HFFc6 (cell line): ENCODE results near the gene PRKAR1B. TPM values are rescaled to one million over a fixed set of nuclear protein-coding genes. Genes with fewer than 3 reads are reported as not detected.

ENCODE experiments used
- DNase-seq: peaks from one replicate; pipeline ENCODE4 v3.0.0-alpha.2; 2018
- H3K27ac Mint-ChIP-seq: 2 replicates; pipeline ENCODE4 v1.8.0; 2020; ENCODE audit warnings: mild to moderate bottlenecking, mixed read lengths
- H3K27me3 Mint-ChIP-seq: 2 replicates; pipeline ENCODE4 v1.8.0; 2021; ENCODE audit warnings: mild to moderate bottlenecking, moderate library complexity, mixed read lengths; ENCODE audit not compliant: insufficient read depth
- H3K36me3 Mint-ChIP-seq: 2 replicates; pipeline ENCODE4 v1.8.0; 2021; ENCODE audit warnings: low read depth, mixed read lengths
- H3K4me1 Mint-ChIP-seq: 2 replicates; pipeline ENCODE4 v1.8.0; 2020; ENCODE audit warnings: low read depth, mixed read lengths
- H3K4me3 Mint-ChIP-seq: 2 replicates; pipeline ENCODE4 v1.8.0; 2020; ENCODE audit warnings: mild to moderate bottlenecking, moderate library complexity, mixed read lengths
- H3K9me3 Mint-ChIP-seq: 2 replicates; pipeline ENCODE4 v1.8.0; 2020; ENCODE audit warnings: mild to moderate bottlenecking, mixed read lengths
- CTCF ChIP-seq: fragments of 200-600 bp; sonication (generic); IDR thresholded peaks from 2 replicates; pipeline ENCODE4 v1.5.0; 2021; ENCODE audit warnings: antibody characterized with exemption, mild to moderate bottlenecking
- total RNA-seq, 6 experiments: library from RNA; stranded (reverse); fragmentation: NEBNext Ultra II Directional; extraction: Animal tissue kit (Norgen Biotek cat#: 25700); gene quantifications; 2 replicates in 1 of 6; 3 replicates in 5 of 6; pipeline ENCODE4 v1.2.3, GENCODE V29; 2021

Gene PRKAR1B
- total RNA-seq, 6 experiments from 2014 or later = 15.5 to 22.7 (median 17.1) TPM

- Mint-ChIP-seq H3K4me1 (no peaks in the 10 kb centered on the region), H3K36me3 (no peaks in the 10 kb centered on the region), H3K9me3 (no peaks in the 10 kb centered on the region), H3K4me3 (no peak overlapping the region), H3K27me3 (no peaks in the 10 kb centered on the region; the same call in none of the 2 replicates), H3K27ac (no peak overlapping the region)
- DNase-seq = no peak
- TF ChIP-seq CTCF = no peak
Measured at GRCh38 chr7:506921-507622, 220.0 kb downstream of the PRKAR1B start.

GRCh38 chr7:506391-506831 lies 220.7 kb downstream of the PRKAR1B start:
- Mint-ChIP-seq H3K4me3 (no peak overlapping the region), H3K9me3 (no peaks in the 10 kb centered on the region), H3K4me1 (no peaks in the 10 kb centered on the region), H3K27ac (no peak overlapping the region), H3K36me3 (no peaks in the 10 kb centered on the region), H3K27me3 (no peaks in the 10 kb centered on the region; the same call in none of the 2 replicates)
- no peak for DNase-seq
- no peak for TF ChIP-seq CTCF

- no peak for TF ChIP-seq CTCF
- no peaks in the 10 kb centered on the region; the same call in none of the 2 replicates for H3K27me3 Mint-ChIP-seq
- H3K27ac Mint-ChIP-seq = no peak overlapping the region
- H3K36me3 Mint-ChIP-seq = no peaks in the 10 kb centered on the region; the same call in none of the 2 replicates
- DNase-seq = no peak
- no peak overlapping the region for H3K4me3 Mint-ChIP-seq
- no peaks in the 10 kb centered on the region for H3K9me3 Mint-ChIP-seq
- no peaks in the 10 kb centered on the region for H3K4me1 Mint-ChIP-seq
Measured at GRCh38 chr7:505171-505570, 221.9 kb downstream of the PRKAR1B start.

- H3K4me3 Mint-ChIP-seq = no peak overlapping the region
- no peak overlapping the region for H3K27ac Mint-ChIP-seq
- TF ChIP-seq CTCF = no peak
- H3K9me3 Mint-ChIP-seq = no peaks in the 10 kb centered on the region
- H3K27me3 Mint-ChIP-seq = no peaks in the 10 kb centered on the region; the same call in none of the 2 replicates
- DNase-seq = no peak
- peaks cover 5% of the 10 kb centered on the region for H3K36me3 Mint-ChIP-seq
- H3K4me1 Mint-ChIP-seq = no peaks in the 10 kb centered on the region
Measured at GRCh38 chr7:504221-505111, 222.6 kb downstream of the PRKAR1B start.

- no peak for DNase-seq
- no peak overlapping the region for H3K27ac Mint-ChIP-seq
- no peaks in the 10 kb centered on the region; the same call in none of the 2 replicates for H3K27me3 Mint-ChIP-seq
- peaks cover 5% of the 10 kb centered on the region for H3K36me3 Mint-ChIP-seq
- TF ChIP-seq CTCF = no peak
- H3K4me3 Mint-ChIP-seq = no peak overlapping the region
- H3K4me1 Mint-ChIP-seq = no peaks in the 10 kb centered on the region
- no peaks in the 10 kb centered on the region for H3K9me3 Mint-ChIP-seq
Measured at GRCh38 chr7:503575-504111, 223.4 kb downstream of the PRKAR1B start.
